Activated CD8-positive, alpha-beta memory T cell treated with anti-CD3 and anti-CD28 coated beads, Interleukin-2, amount 50 U/mL, for 1 hour (primary cell): ENCODE results near the gene NDNF.

Experiments
- DNase-seq: peaks from one replicate; pipeline ENCODE4 v3.0.0-alpha.2; 2020; ENCODE audit errors: extremely low read depth

Gene NDNF

DNA sequence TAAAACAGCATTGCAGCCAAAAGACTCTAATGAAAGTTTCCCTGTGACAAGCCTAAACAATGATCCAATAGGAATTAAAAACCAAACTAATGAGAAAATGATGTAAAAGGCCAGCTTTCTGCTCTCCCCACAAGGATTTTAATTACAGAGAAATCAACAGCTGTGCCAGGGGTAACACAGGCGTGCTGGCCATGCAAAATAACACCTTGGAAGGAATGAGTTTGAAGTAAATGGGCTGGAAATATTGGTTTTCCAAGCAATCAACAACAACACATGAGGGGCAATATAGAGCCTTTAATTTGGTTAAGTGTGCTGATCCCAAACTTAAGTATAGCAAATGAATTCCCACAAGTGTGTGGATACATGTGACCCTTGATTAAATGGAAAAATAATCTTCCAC, 56.9 kb downstream of the NDNF start:
- no peak for DNase-seq

DNA sequence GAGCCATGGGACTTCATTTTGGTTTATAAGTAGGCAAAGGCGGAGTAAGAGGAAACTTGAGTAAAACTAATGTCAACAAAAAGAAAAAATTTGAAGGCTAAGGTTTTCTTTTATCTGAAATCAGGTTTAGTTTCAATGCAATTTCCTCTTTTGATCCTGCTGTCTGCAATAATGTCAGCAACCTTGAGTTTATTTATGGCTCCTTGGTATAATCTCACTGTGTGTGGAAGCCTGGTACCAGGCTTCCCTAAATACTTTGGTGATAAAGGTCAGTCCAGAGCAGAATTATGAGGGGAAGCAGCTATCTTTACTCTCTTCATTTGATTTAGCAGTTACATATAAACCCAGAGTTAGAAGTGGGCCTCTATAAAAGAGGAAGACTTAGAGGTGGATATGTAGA, 57.8 kb downstream of the NDNF start:
- DNase-seq, result no peak

DNA sequence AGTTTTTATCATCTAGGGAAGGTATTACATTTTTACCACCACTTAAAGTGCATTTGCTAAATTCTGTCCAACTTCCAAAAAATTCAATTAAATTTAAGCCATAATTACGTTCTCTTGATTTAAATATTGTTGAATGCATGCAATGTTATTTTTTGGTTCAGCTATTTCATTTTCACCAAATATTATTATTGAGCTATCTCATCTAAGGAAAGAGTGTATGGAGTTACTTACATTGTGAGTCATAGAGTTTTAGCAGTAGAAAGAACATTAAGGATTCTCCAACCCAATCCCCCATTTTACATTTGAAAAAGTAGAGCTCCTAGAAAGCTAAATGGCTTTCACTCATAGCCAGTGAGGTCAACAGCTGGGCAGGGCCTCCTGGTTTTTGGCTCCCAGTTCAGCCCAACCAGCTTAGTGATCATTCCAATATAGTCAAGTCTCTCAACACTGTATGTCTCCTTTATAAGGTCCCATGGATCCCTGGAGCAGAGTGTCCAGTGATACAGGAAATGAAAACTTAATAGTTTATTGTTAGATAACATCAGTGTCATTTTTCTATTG, 60.5 kb downstream of the NDNF start:
- no peak for DNase-seq

DNA sequence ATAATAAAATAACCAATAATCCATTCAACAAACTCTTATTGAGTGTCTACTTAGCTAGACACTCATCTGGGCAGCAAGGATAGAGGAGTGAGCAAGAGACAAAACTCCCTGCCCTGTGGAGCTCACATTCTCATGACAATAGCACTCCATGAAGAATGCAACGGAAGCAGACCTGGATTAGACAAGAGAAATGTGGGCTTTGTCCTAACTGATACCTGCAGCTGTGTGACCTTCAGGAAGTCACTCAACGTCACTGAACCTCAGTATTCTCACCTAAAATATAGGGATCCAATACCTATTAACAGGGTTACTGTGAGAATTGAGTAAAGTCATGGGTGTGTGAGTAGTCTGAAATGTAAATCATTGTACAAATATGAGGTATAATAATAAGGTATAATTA, 61.2 kb downstream of the NDNF start:
- DNase-seq, result no peak

DNA sequence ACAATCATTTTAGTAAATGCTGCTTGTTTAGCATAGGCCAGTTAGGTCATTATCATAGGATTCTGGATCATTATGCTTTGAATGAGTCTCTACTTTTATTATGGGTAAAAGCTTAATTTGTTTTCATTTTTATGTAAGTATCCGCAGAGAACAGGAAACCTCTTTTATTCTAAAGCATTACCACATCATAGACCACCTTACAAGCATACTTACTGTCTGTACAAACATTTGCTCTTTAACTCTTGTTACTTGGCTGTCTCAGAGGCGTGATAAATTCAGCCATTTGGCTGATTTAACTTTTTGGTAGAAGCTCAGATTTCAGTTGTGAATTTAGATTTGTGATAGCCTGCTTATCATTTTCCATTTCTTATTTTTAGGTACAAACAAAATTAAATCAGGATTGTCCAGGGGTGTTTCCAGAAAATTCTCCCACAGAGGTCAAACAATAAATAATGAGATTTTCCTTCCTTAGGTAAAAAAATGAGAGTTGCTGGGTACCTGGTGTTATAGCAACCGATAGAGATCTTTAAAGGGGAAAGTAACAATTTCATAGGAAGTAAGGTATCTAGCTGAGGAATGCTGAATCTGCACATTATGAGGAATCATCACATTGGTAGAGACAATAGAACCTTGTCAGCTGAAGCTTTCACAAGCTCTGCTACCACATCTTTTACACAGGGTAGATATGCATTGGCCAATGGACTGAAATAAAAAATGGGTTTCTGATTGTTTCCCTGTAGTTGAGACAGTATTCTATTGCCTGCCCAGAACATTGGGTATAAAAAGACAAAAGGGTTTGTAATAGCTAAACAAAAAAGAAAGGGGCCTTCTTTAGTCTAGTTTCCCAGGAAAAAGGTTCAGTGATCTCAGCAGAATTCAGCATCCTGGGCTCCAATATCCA, 62.5 kb downstream of the NDNF start:
- no peak for DNase-seq

DNA sequence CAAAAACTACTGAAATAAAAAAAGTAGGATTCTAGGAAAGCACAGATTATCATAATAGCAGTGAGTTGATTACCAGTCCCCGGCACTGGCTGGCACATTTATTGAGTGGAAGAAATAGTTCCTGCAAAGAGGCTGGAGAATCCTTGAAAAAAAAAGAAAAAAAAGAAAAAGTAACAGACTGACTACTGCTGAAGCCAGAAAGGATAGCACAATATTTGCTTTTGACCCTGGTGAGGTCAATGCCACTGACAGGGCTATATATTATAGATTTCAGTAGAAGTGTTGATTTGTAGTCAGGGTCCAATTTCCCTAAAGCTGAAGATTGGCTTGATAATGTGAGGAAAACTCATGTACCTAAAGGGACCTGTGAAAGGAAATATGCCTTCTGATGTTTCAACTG, 64.7 kb downstream of the NDNF start:
- DNase-seq, result no peak

DNA sequence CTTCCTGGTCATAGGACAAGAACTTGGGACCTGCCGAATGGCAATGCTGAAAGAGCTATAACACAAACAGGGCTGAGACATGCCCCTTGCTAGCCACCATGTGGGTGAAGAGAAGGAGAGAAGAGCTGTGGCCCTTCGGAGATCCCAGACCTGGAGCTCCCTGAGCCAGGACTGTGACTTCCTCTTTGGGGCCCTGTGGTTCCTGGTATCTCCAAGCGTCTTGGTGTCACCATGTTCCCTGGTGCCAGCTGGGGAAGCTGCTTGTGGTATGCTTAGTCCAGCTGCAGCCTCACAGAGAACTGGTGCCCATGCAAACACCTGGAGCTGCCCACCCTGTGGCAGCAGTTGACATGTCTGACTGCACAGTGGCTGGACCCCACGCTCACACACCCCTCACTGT, 68.5 kb downstream of the NDNF start:
- DNase-seq, result no peak

DNA sequence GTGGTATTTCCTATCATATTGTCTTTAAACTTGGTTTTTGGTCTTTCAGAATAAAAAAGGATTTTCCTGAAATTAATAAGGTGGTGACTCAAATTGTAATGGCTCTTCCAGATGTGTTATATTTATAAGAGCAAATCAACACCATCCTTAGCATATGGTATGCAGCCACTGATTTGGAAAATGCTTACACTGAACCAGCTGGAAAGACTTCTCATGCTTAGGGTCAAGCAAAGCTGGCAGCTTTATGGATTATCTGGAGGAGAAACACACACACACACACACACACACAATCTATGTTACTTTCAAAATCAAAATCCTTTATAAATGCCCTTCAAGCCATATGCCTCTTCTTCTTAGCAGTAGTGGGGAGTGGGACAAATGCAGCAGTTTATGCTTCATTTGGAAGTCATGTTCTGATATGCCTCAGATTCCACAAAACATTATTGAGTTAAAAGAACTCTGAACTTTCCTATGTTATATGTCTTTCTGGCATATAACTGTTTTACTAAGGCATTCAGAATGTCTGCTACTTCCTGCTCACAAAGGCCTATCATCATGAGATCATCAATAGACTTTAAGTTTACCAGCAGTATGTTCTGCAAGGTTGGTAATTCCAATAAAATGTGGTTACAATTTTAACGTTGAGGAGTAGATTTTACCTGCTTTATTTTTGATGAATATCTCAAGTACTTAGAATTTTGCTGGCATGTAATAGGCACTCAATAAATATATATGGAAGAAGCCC, 76.9 kb downstream of the NDNF start:
- DNase-seq, result no peak

DNA sequence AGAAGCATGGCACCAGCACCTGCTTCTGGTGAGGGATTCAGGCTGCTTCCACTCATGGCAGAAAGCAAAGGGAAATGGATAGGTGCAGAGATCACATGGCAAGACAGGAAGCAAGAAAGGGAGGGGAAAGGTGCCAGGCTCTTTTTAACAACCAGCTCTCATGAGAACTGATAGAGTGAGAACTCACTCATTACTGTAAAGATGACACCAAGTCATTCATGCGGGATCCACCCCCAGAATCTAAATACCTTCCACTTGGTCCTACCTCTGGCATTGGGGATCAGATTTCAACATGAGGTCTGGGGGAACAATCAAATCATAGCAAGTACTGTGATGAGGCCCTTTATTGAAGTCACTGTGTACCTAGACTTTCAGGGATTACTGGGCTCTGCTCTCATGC, 77.8 kb downstream of the NDNF start:
- DNase-seq, result no peak

DNA sequence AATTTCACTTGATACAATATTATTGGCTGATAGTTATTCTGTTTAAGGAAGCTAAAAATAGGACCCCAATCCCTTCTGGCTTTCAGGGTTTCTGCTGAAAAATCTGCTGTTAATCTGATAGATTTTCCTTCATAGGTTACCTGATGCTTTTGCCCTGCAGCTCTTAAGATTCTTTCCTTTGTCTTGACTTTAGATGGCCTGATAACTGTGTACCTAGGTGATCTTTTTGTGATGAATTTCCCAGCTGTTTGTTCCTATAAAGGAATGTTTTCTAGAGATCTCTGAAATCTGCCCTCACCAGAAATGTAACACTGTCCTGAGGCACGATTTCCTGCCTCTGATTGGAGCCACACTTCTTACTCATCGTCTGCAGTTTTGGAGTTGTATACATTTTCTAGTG, 80.5 kb downstream of the NDNF start:
- no peak for DNase-seq

DNA sequence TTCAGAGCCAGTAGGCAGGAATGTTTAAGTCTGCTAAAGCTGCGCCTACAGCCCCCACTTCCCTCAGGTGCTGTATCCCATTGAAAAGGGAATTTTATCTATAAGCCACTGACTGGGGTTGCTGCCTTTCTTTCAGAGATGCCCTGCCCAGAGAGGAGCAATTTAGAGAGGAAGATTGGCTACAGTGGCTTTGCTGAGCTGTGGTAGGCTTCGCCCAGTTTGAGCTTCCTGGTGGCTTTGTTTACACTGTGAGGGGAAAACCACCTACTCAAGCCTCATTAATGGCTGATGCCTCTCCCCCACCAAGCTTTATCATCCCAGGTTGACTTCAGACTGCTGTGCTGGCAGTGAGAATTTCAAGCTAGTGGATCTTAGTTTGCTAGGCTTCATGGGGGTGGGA, 82.1 kb downstream of the NDNF start:
- no peak for DNase-seq
